DMS 273 (cell line): ENCODE data around the gene FSHB.
"Not testable (repeated sequence)": the region's sequence is repeated elsewhere in the genome, so short reads cannot be mapped to it uniquely, and the experiment has no call there.

Experiments
- DNase-seq: peaks from one replicate; lab custom pipeline; 2025; ENCODE audit not compliant: unreplicated experiment; lab: John Stamatoyannopoulos, UW

Gene FSHB

DNA sequence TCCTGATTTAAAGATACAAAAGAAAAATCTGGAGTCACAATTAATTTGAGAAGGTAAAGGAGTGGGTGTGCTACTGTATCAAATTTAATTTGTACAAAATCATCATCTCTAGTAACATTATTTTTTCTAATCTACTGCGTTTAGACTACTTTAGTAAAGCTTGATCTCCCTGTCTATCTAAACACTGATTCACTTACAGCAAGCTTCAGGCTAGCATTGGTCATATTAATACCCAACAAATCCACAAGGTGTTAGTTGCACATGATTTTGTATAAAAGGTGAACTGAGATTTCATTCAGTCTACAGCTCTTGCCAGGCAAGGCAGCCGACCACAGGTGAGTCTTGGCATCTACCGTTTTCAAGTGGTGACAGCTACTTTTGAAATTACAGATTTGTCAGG lies at the start of gene FSHB:
TSS of gene FSHB (plus strand) at position 301 of the 400 bp plus-strand sequence. CDS start 889 bp downstream, outside the sequence.
- DNase-seq, result no peak

DNA sequence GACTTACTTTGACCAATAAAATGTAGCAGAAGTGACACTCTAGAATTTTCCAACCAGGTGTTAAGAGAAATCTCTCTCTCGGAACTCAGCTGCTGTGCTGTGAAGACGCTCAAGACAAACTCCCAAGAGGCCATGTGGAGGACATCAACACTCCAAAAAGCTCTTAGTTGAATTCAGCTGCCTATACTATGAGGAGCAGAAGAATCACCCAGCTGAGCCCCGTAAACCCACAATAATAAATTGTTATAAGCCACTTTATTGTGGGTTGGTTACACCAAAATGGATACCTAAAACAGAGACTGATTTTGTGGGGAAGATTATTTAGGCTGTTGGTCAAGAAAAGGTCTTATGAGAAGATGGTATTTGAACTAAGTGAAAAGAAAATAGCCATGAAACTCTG lies 44.1 kb upstream of the FSHB start:
- DNase-seq, result no peak

DNA sequence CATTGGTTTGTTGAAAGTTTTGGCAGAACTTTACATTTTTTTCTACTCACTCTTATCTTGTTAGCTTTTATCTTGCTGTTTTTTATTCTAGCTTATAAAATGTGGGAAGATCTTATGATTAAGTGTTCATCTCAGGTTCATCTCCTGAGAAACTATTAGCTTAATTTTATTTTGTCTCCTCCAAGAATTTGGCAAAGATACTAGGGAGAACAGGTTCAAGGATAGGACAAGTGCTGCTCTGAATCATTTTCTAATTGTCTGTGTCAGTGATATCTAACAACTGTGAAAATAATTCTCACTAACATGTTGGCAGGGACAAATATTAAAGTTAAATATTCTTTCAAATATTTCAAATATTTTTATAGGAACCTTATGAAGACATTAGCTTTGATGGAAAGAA lies 38.2 kb upstream of the FSHB start:
- no peak for DNase-seq

DNA sequence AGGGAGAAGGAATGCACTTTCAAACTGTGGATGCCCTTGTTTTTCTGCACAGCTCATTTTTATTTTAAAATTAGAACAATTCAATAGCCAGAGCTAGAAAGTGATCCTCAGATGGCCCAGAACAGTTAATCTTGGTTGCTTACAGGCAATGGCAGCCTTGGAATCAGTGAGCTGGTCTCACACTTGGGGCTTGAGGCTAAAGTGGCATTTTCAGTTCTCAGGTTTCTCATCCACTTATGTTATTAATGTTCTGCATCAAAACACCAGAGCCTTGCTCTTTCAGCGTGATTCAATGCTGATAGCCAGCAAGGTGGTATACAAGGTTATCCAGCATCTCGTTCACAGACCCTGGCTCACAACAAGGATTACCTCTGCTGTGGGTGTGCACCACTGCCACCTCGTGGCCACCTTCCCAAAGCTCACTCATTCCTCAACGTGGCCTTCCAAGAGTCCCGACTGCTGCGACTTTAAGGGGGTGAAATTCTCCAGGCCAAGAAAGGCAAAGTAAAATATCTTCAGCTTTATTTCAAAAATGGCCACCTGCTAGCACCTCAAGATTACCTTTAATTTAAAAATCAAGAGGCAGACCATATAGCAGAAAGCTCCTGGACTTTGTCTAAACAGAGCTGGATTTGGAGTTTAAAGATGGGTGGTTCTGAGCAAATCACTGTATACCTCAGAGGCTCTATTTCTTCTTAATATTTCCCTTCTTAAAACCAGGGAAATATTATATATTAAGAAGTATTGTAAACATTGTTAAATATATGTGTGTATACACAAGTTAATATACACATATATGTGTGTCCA lies 34.2 kb upstream of the FSHB start:
- DNase-seq, result peak; percentile 51

DNA sequence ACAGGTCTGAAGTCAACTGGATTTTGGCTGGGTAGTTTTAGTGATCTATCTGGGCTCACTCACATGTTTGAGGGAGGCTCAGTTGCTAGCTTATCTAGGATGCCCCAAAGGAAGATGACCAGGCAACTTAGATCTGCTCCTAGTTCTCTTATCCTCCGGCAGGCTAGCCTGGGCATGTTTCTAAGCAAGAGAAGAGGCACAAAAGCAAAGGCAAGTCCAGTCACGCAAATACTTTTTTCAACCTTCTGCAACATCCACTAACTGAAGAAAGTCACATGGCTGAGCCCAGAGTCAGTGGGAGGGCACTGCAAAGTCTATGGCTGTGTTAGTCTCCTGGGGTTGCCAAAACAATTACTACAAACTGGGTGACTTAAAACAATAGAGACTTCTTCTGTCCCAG lies 32.9 kb upstream of the FSHB start:
- no peak for DNase-seq

DNA sequence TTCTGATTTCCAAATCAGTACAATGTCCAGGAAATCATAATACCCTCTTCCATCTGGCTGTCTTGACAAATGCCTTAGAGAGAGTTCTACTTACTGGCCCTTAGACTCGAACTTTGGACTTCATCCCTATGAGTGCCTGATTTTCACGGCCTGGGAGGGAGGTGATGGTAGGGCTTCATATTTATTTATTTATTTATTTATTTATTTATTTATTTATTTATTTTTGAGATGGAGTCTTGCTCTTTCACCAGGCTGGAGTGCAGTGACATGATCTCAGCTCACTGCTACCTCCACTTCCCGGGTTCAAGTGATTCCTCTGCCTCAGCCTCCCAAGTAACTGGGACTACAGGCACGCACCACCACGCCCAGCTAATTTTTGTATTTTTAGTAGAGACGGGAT lies 27.8 kb upstream of the FSHB start:
- DNase-seq, result not testable (repeated sequence)

DNA sequence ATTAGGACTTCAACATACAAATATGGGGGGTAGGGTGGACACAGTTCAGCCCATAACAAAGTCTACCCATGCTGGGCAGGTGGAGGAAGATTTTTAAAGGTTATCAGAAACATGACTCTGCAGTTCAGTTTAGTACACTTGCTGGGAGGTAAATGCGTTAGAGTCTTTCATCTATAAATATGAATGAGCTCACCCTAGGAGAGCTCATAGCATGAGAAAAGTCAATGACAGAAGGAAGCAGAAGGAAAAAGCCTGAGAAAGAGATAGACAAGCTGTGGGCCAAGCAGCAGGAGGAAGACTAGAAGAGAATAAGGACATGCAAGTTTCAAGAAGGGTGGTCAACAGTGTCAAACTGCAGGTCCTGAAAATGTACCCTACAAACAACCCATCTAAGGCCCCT lies 27.0 kb upstream of the FSHB start:
- no peak for DNase-seq

DNA sequence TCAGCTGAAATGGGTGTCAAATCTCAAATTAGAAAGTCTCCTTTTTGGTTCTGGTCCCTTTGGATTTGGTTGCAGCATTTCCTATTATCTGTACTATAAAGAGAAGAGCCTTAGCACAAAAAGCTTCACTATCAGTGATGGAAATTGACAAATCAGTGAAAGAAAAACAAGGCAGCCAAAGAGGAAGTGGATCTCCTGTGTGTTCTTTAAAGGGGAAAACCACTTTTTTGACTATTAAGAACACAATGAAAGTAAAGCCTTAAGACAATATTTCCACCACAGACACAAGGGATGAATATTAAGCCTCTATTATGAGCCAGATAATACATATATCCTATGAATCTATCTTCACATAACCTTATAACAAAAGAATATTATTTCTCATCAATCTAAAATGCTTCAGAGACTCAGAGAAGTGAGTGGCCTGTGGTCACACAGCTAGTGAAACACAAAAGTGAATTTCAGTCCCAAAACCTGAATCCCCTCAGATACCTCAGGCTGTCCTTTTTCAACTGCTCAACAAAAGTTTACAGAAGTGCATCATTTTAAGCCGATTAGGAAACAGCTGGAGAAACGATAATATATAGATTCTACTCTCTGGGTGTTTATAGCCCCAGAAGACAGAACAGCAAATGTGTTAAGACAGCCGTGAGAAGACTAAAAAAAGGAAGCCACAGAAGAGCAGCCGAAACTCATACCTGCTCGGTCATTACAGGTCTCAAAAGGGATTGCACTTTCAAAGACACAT lies 24.4 kb upstream of the FSHB start:
- DNase-seq, result no peak

DNA sequence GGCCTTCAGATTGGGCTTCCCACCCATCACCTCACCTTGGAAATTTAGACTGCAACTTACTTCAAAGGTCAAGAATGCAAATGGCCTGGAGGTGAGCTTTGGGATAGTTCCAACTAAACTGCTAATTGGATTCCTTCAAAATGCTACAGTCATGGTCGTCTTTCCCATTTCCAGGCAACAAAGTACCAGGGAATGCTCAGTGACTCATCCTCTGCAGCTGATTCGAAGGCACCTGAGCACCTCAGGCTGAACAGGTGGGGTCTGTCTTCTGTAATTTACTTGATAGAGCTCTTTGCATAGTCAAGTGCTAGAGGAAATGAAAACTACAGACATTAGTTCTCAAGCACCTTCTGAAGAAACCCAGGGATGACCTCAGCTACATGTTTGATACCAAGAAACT lies 20.5 kb upstream of the FSHB start:
- DNase-seq, result no peak

DNA sequence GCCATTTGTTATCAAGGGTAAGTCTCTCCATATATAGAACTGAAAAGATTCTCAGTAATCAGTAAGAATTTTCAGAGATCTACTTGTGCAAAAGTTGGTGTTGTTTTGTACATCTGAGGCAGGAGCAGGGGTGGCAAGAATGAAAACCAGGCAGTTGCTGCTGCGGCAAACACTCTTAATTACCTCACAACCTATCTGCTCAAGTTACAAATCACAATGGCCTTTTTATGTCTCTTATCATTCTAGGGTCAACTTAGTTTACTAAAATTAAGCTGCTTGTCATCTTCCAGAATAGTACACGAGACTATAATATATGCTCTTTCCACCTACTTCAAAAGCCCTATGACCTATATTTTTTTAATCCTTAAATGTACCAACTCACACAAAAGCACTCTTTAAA lies 14.3 kb upstream of the FSHB start:
- no peak for DNase-seq

DNA sequence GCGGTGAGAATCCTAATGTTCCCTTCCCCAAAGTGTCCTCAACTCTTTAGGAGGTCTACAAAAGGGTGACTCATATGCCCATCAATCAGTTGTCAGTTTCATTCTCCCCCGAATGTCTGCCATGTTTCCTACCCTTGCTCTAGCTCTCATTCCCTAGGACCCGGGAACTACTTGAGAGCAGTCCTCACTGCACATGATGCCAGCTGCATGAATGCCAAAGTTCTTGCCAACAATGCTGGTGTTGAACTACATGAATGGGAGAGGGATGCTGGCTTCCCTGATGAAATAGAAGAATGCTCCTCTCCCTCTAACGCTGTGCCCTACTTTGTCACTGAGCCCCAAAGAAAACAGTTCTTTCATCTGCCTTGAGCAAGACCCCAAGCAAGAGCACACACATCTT lies 12.5 kb upstream of the FSHB start:
- no peak for DNase-seq

DNA sequence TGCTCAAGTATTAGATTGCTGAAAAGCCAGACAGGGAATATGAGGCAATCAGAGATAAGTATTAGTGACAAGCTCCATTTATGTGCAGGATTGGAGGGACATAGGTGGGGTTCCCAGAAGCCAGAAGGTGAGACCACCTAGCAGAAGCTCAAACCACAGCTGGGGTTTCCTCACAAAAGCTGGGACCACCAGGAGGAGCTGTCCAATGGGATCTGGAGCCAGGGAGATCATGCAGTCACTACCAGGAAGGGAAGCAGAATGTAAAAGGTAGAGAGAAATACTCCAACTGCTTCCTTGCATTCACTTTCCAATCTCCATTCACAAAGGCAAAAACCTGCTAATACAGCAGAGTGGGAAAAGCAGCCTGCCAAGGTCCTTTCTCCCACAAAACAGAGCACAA lies 5.2 kb upstream of the FSHB start:
- no peak for DNase-seq

DNA sequence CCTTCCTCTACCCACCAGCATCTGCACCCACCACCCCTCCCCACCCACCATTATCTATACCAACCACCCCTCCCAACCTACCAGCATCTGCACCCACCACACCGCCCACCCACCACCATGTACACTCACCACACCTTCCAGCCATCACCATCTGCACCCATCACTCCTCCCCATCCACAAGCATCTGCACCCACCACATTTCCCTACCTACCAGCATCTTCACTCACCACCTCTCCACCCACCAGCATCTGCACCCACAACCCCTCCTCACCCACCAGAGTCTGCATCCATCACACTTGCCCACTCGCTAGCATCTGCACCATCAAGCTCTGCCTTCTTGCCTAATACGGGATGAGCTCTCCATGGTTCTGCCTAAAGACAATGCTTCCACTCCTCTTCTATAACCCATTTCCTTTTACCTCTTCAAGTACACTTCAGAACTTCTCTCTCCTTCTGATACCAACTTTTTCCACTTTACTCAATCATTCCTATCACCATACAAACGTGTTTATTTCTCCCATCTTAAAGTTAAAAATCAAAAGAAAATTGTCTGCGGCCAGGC lies 2.4 kb upstream of the FSHB start:
- DNase-seq, result no peak

DNA sequence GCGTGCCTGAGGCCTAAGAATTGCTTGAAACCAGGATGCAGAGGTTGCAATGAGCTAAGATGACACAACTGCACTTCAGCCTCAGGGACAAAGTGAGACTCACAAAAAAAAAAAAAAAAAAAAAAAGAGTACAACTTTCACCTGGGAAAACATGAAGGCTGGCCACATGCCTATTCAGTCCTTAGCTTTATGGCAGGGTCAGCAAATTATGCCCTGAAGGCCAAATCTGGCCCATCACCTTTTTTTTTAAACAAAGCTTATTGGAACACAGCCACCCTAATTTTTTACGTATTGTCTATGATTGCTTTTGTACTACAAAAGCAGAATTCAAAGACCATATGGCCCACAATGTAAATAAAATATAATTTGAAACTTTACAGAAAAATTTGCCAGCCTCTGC lies 8.2 kb downstream of the FSHB start:
- DNase-seq, result no peak

DNA sequence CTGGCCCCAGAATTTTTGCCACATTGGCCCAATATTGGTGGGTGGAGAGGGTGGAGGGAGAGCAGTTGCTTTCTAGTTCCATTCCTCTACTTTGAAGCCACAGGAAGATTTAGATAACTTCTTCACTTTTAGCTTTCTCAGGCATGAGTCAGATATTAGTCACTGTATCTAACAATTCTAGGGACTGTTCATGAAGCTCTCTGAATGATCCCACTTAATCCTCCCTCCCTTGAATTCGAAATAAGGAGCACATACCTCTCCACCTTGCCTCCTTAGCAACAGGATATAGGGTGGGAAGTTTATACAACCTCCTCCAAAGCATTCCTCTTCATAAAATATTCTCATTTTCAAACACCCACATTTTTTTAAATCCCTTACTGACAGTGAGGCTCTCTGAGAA lies 13.5 kb downstream of the FSHB start:
- DNase-seq, result no peak

DNA sequence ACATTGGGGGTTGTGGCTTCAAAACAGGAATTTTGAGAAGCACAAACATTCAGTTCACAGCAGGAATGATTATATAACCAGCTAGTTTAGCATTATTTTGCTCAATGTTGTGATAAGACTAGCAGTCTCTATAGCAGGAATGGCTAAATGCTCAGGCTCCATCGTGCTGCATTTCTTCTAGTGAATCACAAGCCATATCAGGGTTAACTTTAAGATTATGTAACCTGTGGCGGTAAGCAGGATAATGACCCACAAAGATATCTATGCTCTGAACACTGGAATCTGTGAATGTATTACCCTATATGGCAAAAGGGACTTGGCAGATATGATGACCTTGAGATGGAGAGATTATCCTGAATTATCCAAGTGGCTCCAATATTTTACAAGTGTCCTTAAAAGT lies 14.8 kb downstream of the FSHB start:
- no peak for DNase-seq

DNA sequence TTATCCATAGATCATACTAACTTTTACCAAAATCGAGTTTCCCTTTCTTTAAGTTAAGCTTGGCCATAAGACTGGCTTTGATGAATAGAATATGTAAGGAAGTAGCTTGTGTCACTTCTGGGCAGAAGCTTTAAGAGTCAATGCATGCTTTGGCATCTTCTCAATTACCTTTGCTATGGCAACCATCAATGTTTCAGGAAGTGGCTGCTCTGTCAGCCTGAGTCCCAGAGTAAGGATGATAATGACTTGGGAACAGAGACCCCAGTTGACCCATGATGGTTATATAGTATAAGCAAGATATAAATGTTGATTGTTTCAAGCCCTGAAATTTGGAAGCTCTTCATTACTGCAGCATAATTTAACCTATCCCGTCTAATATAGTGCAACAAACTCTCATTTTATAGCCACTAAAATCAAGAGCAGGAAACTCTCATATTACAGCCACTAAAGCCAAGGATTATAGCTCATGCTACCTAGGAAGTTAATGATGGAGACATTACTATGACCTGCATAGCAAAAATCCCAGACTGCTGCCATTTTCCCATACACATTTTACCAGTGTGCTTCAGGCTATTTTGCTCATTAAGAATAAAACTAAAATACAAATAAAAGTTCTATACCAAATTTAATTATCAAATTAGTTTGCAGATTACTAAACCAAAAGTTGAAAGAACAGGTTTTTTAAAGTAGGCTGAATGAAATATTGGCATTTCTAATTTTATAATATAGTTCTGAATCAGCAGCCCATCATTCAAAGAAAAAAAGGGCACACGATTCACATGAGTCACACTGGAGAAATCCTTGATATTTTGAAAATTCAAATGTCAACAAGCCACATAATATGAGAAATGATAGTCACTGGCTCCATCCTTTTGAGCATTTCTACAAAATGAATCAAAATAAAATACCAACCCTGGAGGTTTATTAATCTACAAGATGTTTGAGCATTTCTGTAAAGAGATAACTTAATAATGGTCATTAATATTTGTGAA lies 23.8 kb downstream of the FSHB start:
- no peak for DNase-seq

DNA sequence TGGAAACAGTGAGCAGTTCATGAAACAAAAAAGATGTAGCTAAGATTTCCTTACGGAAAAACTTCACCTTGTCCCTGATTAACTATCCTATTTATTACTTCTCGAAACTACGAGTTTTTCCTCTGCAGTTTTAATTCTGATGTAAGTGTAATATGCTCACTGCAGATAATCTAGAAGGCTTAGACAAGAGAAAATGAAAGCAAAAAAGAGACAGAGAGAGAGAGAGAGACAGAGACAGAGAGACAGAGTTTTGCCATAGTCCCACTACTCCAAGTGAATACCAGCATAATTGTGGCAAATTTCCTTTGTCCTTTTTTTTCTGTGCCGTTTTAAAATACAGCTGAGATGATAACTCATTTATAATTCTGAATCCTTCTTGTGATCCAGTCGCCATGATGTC lies 24.8 kb downstream of the FSHB start:
- DNase-seq, result no peak

DNA sequence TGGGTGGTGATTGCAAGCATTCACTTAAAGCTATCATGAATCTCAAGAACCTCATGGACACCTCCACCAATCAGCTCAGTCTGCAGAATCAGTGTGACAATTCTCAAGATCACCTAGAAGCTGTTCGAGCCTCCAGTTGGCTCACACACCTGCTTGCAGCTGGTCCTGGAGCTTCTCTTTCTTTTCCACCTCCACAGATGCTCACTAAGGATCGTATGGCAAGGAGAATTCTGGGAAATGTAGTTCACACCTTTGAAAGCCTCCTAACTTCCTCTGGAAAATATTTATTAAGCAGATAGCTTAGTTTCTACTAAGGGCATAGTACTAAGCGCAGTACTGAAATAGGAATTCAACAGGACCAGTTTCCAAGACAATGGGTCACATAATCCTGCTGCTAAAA lies 26.2 kb downstream of the FSHB start:
- no peak for DNase-seq

DNA sequence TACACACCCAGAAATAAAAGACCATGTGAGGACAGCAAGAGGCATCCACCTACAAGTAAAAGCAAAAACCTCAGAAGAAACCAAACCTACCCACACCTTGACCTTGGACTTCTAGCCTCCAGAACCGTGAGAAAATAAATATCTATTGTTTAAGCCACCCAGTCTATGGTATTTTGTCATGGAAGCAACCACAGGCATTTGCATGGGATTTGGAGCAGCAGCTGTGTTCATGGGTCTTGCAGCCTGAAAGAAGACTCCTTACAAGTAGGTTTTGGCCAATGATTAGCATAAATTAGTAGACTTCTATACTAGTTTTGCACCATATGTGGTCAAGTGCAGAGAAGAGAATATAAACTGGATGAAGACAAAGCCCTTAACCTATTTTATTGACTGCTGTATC lies 27.9 kb downstream of the FSHB start:
- DNase-seq, result no peak

DNA sequence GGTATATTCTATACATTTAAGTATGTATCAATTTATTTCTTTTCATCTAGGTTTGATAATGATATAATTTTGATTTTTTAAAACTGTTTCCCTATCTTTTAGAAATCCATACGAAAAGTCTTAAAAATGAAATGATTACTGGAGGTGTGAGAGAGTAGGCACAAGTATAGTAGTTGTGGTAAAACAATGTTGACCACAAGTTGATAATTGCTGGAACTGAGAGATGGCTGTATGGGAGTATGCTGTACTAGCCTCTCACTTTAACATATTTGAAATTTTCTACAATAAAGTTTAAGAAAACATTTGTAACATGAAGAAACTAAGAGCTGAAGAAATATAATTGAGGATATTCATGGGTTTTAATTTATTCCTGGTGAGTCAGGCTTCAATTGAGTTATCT lies 30.0 kb downstream of the FSHB start:
- no peak for DNase-seq
